Aorta (tissue), 5 donors: ENCODE measurements around the gene OTOF. TPM values are rescaled to one million over a fixed set of nuclear protein-coding genes. Genes with fewer than 3 reads are reported as not detected.

ENCODE experiments used
- ATAC-seq: fragments of 200-7000 bp; cut with Tn5 transposase; one replicate; pipeline ENCODE4 v1.9.1; 2022; ENCODE audit warnings: moderate library complexity; ENCODE audit not compliant: low FRiP score
- DNase-seq, 2 donors: peaks; one replicate each; pipeline ENCODE4 v3.0.0-alpha.2; 2020
- H3K27ac ChIP-seq, 2 donors: one replicate each; pipeline ENCODE4 v1.5.1; 2013; ENCODE audit warnings: low read length in 2 of 2, mild to moderate bottlenecking in 2 of 2, moderate library complexity in 2 of 2, control low read depth in 1 of 2, inconsistent platforms in 1 of 2, low read depth in 1 of 2
- H3K27me3 ChIP-seq, 2 donors: one replicate each; pipeline ENCODE4 v1.6.1; 2013; ENCODE audit warnings: control low read depth in 1 of 2, low read length in 1 of 2, mild to moderate bottlenecking in 1 of 2, moderate library complexity in 1 of 2; ENCODE audit not compliant: insufficient read depth in 2 of 2, control insufficient read depth in 1 of 2
- H3K36me3 ChIP-seq, 2 donors: one replicate each; pipeline ENCODE4 v1.6.1; 2013; ENCODE audit warnings: control low read depth in 1 of 2, low read length in 1 of 2, mild to moderate bottlenecking in 1 of 2; ENCODE audit not compliant: insufficient read depth in 2 of 2, control insufficient read depth in 1 of 2
- H3K4me1 ChIP-seq, 2 donors: one replicate each; pipeline ENCODE4 v1.6.1; 2013; ENCODE audit warnings: low read length in 2 of 2, control low read depth in 1 of 2, mild to moderate bottlenecking in 1 of 2, moderate library complexity in 1 of 2; ENCODE audit not compliant: insufficient read depth in 2 of 2, control insufficient read depth in 1 of 2
- H3K4me3 ChIP-seq, 2 donors: one replicate each; pipeline ENCODE4 v1.5.1; 2013; ENCODE audit warnings: low read length in 2 of 2, control low read depth in 1 of 2, mild to moderate bottlenecking in 1 of 2
- H3K9me3 ChIP-seq: one replicate; pipeline ENCODE4 v1.6.1; 2013; ENCODE audit warnings: mild to moderate bottlenecking, low read length; ENCODE audit not compliant: control insufficient read depth
- WGBS, 2 donors: extraction: QIAGEN DNeasy Blood & Tissue Kit; methylation state at CpG; one replicate each; pipeline ENCODE4 v1.1.7; 2013; 5-methylcytosine and 5-hydroxymethylcytosine counted together
- intact Hi-C, 2 donors: fragments of 100-400 bp; cut with DNase I; formaldehyde crosslinking; loops; one replicate each; pipeline versions ENCODE4 v1.14.2 to v1.15.0; 2022
- polyA plus RNA-seq, 2 donors: library from polyadenylated mRNA; stranded (reverse); fragments of 200-250 nt; gene quantifications; one replicate each; pipeline ENCODE4 v1.2.3, GENCODE V29; 2013
- total RNA-seq, 2 donors: library from RNA; stranded (reverse); fragmentation: NEBNext Ultra II Directional; extraction: Animal tissue kit (Norgen Biotek cat#: 25700); gene quantifications; one replicate each; pipeline ENCODE4 v1.2.1, GENCODE V29; 2021
- donor health status: healthy with polysubstance abuse.
- donor health status: Bipolar disorder and iron deficiency.
- donor health status: DM: no; HTN: no; CAD: no.
- donor health status: DM: no; HTN: no; CAD: no.
- donor health status: DM: yes; HTN: yes; CAD: no.

The OTOF gene
- total and polyA plus RNA-seq, 4 donors: 0.06 to 0.24 TPM; not detected in 2

DNA sequence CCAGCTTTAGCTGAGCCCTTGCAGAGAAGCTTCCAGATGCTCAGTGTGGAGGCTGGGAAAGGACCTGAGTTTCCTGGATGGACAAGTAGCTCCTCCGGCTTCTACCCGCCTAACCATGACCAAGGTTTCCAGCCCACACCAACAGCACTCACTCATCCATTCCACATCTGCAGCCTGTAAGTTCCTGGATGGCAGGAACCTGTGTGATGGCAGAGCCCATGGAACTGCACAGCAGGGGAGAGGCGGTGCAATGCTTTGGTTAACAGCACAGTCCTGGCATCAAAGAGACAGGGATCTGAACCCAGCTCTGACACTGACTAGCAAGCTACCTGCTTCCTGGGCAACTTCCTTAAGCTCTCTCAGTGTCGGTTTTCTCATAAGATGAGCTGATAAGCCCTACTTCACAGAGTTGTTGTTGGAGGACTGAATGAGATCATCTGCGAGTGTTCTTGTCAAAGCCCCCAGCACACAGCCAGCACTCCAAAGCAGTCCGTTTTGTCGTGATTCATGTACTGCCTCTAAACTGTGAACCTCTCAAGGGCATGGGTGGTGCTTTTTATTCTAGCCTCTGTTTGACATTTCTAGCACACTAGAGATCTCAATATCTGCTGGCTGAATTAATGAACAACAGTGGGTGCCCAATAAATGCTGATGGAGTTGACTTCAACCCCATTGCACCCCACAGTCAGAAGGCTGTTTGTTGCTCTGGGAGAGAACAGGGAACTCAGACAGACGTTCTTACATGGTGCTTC lies 41.6 kb upstream of the OTOF start:
- no peak for ATAC-seq
- no peak overlapping the region for H3K27ac ChIP-seq

DNA sequence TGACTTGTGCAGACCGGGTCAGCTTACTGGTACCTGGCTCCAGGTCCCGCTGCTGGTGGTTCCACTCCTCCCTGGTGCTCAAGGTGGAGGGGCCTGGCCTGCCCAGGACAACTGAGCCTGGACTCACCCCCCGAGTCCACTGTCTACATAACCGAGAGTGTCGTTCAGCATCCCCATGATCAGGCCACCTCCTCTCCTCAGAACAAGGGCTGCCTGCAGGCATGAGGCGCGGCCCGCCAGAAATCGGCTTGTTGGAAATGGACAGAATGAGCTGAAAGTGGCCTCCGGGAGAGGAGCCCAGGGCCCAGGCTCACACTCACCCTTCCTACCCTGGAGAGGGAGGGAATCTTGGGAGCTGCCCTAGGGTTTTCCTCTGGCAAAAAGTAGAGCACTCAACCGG lies 38.9 kb upstream of the OTOF start:
- intact Hi-C loops: no loop called here
- peak in 1 of 2 donors; percentile 54 for DNase-seq
- H3K27ac ChIP-seq: no peak overlapping the region
- no peak overlapping the region for H3K4me3 ChIP-seq
- no peaks in the 10 kb centered on the region for H3K4me1 ChIP-seq
- no peaks in the 10 kb centered on the region for H3K27me3 ChIP-seq
- WGBS, 2 donors: 85 to 86% methylated on average over 11 of the region's 11 CpGs
- no peaks in the 10 kb centered on the region for H3K9me3 ChIP-seq
- no peak for ATAC-seq
- H3K36me3 ChIP-seq: no peaks in the 10 kb centered on the region

More for the DNA sequence above, 41.6 kb upstream of the OTOF start:
- DNase-seq: peak; percentile 4 to 31
- Histone ChIP-seq H3K4me3 (no peak overlapping the region), H3K36me3 (no peaks in the 10 kb centered on the region), H3K27me3 (no peaks in the 10 kb centered on the region), H3K4me1 (no peaks in the 10 kb centered on the region), H3K9me3 (no peaks in the 10 kb centered on the region)
- 51 to 60% methylated on average over 8 of the region's 8 CpGs for WGBS, 2 donors
- intact Hi-C loops: no loop called here

DNA sequence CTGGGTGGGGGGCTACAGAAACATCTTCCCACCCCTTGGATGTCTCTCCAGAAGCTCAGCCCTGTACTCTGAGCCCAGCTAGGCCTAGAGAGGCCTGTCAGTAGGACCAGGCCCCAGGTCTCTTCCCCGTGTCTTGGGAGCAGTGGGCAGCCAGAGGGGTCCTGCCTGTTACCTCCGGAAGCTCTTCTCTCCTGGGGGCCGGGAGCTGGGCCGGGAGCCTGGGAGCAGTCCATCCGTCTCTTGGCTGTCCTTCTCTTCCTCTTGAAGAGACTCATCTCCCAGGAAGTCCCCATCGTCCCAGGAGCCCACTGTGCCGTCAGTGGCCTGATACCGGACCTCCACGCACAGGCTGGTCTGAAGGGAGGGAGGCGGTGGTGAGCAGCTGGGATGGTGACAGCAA lies 38.3 kb upstream of the OTOF start:
- Histone ChIP-seq H3K27ac (no peak overlapping the region), H3K4me3 (no peak overlapping the region), H3K9me3 (no peaks in the 10 kb centered on the region), H3K27me3 (no peaks in the 10 kb centered on the region), H3K4me1 (no peaks in the 10 kb centered on the region), H3K36me3 (no peaks in the 10 kb centered on the region)
- peak in 1 of 2 donors; percentile 62 for DNase-seq
- no peak for ATAC-seq
- 94 to 97% methylated on average over 10 of the region's 10 CpGs for WGBS, 2 donors
- intact Hi-C loops: no loop called here

DNA sequence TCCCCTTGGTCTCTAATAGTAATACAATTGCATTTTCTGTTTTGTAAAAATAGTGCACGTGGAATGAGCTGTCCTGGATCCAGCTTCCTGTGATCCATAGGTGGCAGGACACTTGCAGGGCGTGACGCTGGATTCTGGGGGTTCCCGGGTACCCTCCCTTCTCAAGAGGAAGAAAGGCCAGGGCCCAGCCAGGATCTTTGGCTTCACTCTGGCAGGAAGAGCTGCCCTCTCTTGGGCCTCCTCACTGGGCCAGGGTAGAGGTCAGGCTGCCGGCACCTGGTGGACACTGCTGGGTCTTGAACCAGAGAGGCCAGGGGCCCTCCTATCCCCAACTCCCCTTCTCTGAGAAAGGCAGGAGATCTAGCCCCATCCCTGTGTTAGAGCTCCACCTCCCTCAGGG lies 37.8 kb upstream of the OTOF start:
- H3K36me3 ChIP-seq: no peaks in the 10 kb centered on the region
- no peaks in the 10 kb centered on the region for H3K4me1 ChIP-seq
- DNase-seq (peak in 1 of 2 donors; percentile 62), ATAC-seq (no peak)
- H3K27me3 ChIP-seq: no peaks in the 10 kb centered on the region
- H3K4me3 ChIP-seq: no peak overlapping the region
- H3K27ac ChIP-seq: no peak overlapping the region
- no peaks in the 10 kb centered on the region for H3K9me3 ChIP-seq
- WGBS, 2 donors: 70 to 75% methylated on average over 5 of the region's 5 CpGs
- intact Hi-C loops: no loop called here

DNA sequence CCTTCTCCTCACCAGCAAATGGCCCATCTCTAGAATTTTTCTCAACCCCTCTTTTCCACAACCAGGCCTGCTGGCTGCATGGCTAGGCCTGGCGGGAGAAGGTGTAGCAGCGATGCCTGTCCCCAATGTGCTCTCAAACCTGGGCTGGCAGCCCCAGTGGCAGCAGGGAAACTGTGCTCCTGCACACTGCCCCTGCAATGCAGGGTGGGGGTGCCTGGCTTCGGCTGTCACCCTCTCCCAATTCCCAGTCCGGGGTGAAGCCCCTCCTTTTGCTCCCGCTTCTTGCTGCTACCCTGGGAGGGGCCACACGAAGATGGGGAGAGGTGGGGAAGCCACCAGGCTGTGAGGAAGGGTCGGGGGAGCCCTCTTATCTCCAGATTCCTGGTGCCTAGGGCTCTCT lies 36.1 kb upstream of the OTOF start:
- WGBS, 2 donors: 79 to 87% methylated on average over 7 of the region's 7 CpGs
- intact Hi-C loops: no loop called here
- ATAC-seq (no peak), DNase-seq (no peak)
- no peak overlapping the region for H3K4me3 ChIP-seq
- H3K9me3 ChIP-seq: no peaks in the 10 kb centered on the region
- no peaks in the 10 kb centered on the region for H3K36me3 ChIP-seq
- no peak overlapping the region for H3K27ac ChIP-seq
- no peaks in the 10 kb centered on the region for H3K4me1 ChIP-seq
- no peaks in the 10 kb centered on the region for H3K27me3 ChIP-seq

DNA sequence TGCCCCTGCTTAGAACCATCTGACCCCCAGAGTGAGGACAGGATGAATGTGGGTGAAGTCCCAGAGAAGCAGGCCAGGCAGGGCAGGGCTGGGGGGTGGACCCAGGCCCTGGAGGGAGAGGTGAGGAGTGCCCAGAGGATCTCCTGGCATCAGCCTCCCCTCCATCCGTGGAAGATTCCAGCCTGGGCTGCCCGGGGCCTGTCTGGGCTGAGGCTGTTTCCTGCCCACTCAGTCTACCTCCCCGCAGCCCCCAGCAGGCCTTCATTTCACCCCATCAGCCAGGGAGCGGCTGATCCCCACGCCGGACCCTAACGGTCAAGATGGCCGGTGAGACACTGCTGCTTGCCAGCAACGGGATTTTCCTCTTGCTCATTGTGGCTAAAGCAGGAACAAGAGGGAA lies 35.3 kb upstream of the OTOF start:
- ATAC-seq (no peak), DNase-seq (peak in 1 of 2 donors; percentile 27)
- intact Hi-C loops: no loop called here
- Histone ChIP-seq H3K4me1 (no peaks in the 10 kb centered on the region), H3K27ac (no peak overlapping the region), H3K36me3 (no peaks in the 10 kb centered on the region), H3K27me3 (no peaks in the 10 kb centered on the region), H3K4me3 (no peak overlapping the region), H3K9me3 (no peaks in the 10 kb centered on the region)
- WGBS, 2 donors: 83 to 87% methylated on average over 9 of the region's 9 CpGs

DNA sequence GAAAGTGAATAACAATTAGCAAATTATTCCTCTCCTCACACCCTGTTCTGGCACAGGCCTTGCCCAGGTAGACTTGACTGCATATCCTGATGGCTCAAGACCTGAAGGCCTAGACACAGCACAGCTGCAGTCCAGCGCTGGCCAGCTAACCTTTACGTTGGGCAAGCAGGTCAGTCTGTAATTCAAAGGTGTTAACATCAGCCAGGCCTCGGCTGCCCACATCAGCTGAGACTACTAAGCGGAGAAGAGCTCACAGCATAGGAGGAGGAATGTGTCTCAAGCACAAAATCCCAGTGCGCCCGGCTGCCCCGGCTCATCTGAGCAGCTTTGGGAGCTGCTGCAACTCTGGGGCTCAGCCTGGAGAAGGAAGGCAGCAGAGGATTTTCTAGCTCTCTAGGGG lies 33.5 kb upstream of the OTOF start:
- Histone ChIP-seq H3K36me3 (no peaks in the 10 kb centered on the region), H3K4me3 (no peak overlapping the region), H3K9me3 (no peaks in the 10 kb centered on the region), H3K4me1 (no peaks in the 10 kb centered on the region), H3K27me3 (no peaks in the 10 kb centered on the region), H3K27ac (no peak overlapping the region)
- ATAC-seq: no peak
- intact Hi-C loops: no loop called here
- peak in 1 of 2 donors; percentile 68 for DNase-seq
- WGBS, 2 donors: 92 to 94% methylated on average over 7 of the region's 7 CpGs

DNA sequence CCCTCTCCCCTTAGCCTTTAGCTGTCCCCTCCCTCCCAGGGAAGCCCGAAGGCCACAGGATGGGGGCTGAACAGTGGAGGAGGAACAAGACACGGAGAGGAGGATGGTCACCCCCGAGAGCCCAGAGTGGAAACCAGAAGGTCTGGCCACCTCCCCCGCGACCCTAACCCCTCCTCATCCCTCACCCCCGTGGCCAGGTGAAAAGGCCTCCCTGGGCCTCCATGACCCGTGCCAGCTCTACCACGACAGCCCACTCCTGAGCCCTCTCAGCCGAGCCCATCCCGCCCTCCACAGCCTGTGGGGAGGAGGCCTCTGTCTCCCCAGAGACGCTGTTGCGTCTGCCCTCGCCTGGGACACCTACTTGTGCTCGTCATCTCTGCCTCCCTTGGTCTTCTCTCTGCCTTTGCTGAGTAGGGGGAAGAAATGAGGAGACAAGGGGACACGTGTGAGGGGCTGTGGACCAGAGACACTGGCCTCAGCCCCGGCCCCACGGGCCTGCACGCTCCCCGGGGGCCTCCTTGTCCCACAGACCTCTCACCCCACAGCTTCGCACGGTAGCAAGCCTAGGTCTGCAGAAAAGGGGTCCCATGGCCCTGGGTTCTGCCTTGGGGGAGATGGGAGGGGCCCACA lies 32.5 kb upstream of the OTOF start:
- DNase-seq: peak in 1 of 2 donors; percentile 67
- no peak for ATAC-seq
- WGBS, 2 donors: 90 to 94% methylated on average over 21 of the region's 21 CpGs
- H3K4me3 ChIP-seq: no peak overlapping the region
- H3K36me3 ChIP-seq: no peaks in the 10 kb centered on the region
- no peaks in the 10 kb centered on the region for H3K9me3 ChIP-seq
- no peaks in the 10 kb centered on the region for H3K4me1 ChIP-seq
- intact Hi-C loops: no loop called here
- no peak overlapping the region for H3K27ac ChIP-seq
- no peaks in the 10 kb centered on the region for H3K27me3 ChIP-seq

DNA sequence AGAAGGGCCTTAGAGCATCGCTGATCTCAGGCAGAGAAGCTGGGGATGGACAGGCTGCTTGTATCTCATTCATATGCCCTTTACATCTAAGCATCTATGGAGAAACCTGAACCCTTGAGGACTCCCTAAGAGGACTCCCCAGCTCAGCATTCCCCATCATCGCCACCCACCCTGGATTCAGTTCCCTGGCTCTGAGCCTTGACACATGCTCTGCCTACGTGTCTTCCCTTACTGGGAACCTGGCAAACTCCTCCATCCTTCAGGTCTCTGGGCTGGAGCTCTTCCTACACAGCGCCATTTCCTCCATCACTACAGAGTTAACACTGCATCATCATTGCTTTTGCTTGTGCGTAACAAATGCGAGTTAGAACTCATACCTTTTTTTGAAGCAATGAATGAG lies 31.2 kb upstream of the OTOF start:
- intact Hi-C loops: no loop called here
- Histone ChIP-seq H3K4me3 (no peak overlapping the region), H3K9me3 (no peaks in the 10 kb centered on the region), H3K36me3 (no peaks in the 10 kb centered on the region), H3K27ac (no peak overlapping the region), H3K4me1 (no peaks in the 10 kb centered on the region), H3K27me3 (no peaks in the 10 kb centered on the region)
- ATAC-seq (no peak), DNase-seq (peak in 1 of 2 donors; percentile 8)
- 90 to 94% methylated on average over 6 of the region's 6 CpGs for WGBS, 2 donors
